ENCODE data around the gene FRMD4A. TPM values are rescaled to one million over a fixed set of nuclear protein-coding genes. Genes with fewer than 3 reads are reported as not detected.
A peak's percentile ranks its signal among the peaks of the same experiment; 100 is the strongest.
"Not testable (repeated sequence)": the region's sequence is repeated elsewhere in the genome, so short reads cannot be mapped to it uniquely, and the experiment has no call there.

The FRMD4A gene
- total RNA-seq, 4 donors from 2014 or later = 27.5 to 40.4 (median 33.0) TPM

DNA sequence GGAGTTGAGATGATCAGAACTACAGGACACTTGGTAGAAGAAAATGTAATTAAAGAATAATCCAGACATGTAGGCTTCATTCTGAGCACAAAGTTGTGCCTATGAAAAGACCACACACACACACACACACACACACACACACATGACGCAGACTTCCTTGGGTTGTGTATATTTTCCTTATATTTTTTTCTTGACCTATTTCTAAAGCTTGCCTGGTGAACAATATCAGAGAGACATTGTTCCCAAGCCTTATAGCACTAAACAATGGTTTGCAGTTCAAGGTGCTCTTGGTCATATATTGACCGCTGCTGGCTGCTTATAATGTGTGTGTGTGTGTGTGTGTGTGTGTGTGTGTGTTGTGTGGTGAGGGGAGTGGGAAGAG, 541.3 kb downstream of the FRMD4A start:
- 39 to 45% methylated on average over 2 of the region's 2 CpGs for WGBS, 2 donors
- no peak overlapping the region for H3K4me3 ChIP-seq (ENCODE audit: low read depth, poor library complexity, severe bottlenecking)
- TF ChIP-seq, protein P1, sequence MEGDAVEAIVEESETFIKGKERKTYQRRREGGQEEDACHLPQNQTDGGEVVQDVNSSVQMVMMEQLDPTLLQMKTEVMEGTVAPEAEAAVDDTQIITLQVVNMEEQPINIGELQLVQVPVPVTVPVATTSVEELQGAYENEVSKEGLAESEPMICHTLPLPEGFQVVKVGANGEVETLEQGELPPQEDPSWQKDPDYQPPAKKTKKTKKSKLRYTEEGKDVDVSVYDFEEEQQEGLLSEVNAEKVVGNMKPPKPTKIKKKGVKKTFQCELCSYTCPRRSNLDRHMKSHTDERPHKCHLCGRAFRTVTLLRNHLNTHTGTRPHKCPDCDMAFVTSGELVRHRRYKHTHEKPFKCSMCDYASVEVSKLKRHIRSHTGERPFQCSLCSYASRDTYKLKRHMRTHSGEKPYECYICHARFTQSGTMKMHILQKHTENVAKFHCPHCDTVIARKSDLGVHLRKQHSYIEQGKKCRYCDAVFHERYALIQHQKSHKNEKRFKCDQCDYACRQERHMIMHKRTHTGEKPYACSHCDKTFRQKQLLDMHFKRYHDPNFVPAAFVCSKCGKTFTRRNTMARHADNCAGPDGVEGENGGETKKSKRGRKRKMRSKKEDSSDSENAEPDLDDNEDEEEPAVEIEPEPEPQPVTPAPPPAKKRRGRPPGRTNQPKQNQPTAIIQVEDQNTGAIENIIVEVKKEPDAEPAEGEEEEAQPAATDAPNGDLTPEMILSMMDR (IDR thresholded peaks at IDR 0.05) = no peak
- no peak for TF ChIP-seq POLR2A (IDR thresholded peaks at IDR 0.05)
- intact Hi-C loops (cut with DNase I; ENCODE audit: low total_unique reads) = no loop called here
- no peak for DNase-seq (ENCODE audit: low spot score in 2 of 2)

DNA sequence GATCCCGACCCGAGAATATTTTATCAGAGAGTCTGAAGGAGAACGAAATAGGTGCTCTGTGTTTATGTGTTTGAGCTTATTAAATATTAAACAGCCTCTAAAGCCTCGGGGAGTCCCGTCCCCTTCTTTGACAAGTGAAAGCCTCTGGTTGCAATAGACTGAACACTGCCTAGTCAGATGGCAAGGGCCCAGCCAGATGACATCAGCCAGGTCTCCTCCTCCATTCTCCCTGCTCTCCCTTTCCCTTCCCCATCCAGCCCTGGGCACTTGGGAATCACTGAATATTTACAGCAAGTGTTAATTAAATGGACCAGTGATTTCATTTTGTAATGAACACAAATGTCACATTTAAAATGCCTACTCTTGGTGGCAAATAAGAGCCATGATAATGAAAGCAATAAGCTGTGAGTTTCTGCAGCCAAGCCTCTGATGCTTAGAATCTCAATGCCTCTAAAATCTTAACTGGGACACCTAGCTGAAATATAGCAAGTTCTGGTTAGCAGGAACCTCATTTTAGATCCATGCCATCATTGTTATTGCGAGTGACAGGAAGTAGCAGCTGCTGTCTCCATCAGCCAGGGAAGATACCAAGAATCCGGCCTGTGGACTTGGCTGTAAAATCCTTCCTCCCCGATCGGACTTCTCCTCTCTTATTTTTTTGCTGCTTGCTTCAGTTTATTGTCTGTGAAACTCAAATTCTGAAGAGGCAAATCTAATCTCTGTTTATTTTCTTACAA, 541.8 kb downstream of the FRMD4A start:
- no peak for TF ChIP-seq POLR2A (IDR thresholded peaks at IDR 0.05)
- TF ChIP-seq, protein P1 (IDR thresholded peaks at IDR 0.05) = no peak
- intact Hi-C loops (cut with DNase I; ENCODE audit: low total_unique reads) = no loop called here
- DNase-seq (ENCODE audit: low spot score in 2 of 2) = peak; percentile 39 to 92
- WGBS, 2 donors = 44 to 53% methylated on average over 9 of the region's 9 CpGs
- no peak overlapping the region for H3K4me3 ChIP-seq (ENCODE audit: low read depth, poor library complexity, severe bottlenecking)

DNA sequence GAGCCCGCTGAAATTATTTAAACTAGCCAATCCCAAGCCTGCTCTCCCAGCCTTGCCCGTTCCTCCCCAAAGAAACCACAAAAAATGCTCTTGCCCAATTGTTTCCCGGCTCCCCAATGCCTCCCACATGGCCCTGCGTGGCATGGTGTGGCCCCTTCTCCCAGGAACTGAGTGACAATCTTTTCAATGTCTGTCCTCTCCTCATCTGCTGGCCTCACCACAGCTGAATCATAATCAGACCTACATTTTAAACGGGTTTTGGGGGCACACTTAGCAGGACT, 542.5 kb downstream of the FRMD4A start:
- intact Hi-C loops (cut with DNase I; ENCODE audit: low total_unique reads) = no loop called here
- DNase-seq (ENCODE audit: low spot score in 2 of 2) = no peak
- 36 to 39% methylated on average over 5 of the region's 5 CpGs for WGBS, 2 donors
- TF ChIP-seq, protein P1 (IDR thresholded peaks at IDR 0.05) = no peak
- TF ChIP-seq POLR2A (IDR thresholded peaks at IDR 0.05) = no peak
- no peak overlapping the region for H3K4me3 ChIP-seq (ENCODE audit: low read depth, poor library complexity, severe bottlenecking)

DNA sequence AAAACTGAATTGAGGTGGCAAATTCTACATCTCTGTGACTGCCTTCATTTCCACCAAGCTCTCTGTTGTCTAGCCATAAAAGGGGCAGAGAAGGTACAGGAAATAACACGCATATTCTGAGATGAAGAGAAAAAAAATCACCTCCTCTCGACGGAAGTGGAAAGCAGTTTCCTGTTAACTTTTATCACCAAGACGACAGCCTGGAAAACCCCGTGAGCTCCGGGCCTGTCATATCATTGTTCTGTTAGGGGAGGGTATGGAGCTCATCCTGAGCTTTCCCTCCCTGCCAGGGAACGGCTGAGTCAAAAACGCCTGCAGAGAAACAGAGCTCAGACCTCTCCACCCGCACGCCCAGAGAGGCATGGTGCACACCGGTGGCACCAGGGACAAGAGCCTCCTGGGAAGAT, 543.7 kb downstream of the FRMD4A start:
- 38% methylated on average over 11 of the region's 11 CpGs for WGBS, 2 donors
- no peak overlapping the region for H3K4me3 ChIP-seq (ENCODE audit: low read depth, poor library complexity, severe bottlenecking)
- DNase-seq (ENCODE audit: low spot score in 2 of 2) = peak; percentile 33 to 85
- TF ChIP-seq, protein P1 (IDR thresholded peaks at IDR 0.05) = no peak
- TF ChIP-seq POLR2A (IDR thresholded peaks at IDR 0.05) = no peak
- intact Hi-C loops (cut with DNase I; ENCODE audit: low total_unique reads) = no loop called here

DNA sequence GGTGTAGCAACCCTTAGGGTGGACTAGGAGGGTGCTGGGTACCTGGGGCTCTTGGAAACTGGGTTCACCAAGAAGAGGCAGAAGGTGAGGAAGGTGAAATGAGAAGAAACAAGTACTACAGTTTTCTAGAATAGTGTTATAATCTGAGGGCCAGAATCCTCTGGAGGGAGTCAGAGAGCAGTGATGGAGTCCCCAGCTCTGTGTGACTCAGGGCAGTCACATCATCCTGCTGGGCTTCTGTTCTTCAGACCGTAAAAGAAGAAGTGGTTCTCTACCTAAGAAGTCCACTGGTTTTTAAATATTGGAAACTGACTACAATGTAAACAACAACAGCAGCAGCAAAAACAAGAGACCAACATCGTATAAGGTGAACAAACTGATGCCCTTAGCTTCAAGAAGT, 546.7 kb downstream of the FRMD4A start:
- DNase-seq (ENCODE audit: low spot score in 2 of 2) = no peak
- WGBS, 2 donors = 74 to 83% methylated on average over 2 of the region's 2 CpGs
- TF ChIP-seq POLR2A (IDR thresholded peaks at IDR 0.05) = no peak
- TF ChIP-seq, protein P1 (IDR thresholded peaks at IDR 0.05) = no peak
- no peak overlapping the region for H3K4me3 ChIP-seq (ENCODE audit: low read depth, poor library complexity, severe bottlenecking)
- intact Hi-C loops (cut with DNase I; ENCODE audit: low total_unique reads) = no loop called here

DNA sequence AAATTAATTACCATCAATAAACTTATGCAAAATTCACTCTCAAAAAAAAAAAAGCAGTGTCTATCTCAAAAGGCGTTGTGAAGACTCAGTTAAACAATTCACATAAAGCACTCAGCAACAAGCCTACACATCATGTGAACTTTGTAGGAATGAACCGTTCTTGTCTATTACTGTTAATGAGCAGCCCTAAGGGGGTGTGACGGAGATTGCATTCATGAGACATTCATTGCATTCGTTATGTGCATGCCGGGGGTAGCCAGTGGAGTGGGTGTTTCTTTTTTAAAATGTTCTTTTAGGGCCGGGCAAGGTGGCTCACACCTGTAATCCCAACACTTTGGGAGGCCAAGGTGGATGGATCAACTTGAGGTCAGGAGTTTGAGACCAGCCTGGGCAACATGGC, 551.0 kb downstream of the FRMD4A start:
- no peak for DNase-seq (ENCODE audit: low spot score in 2 of 2)

DNA sequence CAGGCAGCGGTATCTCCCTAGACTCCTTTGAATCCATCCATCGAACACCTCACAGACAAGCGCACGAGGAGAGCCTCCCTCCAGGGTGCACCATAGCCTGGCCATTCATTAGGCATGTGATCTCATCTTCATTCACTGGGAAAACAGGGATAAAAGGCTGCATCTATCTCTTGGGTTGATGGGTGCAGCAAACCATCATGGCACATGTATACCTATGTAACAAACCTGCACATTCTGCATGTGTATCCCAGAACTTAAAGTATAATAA, 552.1 kb downstream of the FRMD4A start:
- intact Hi-C loops (cut with DNase I; ENCODE audit: low total_unique reads) = loop anchor here (5.0 kb wide), 1 partner anchor 116 kb away; no protein-coding TSS in a partner anchor
- H3K4me3 ChIP-seq (ENCODE audit: low read depth, poor library complexity, severe bottlenecking); DNase-seq (ENCODE audit: low spot score in 2 of 2): not testable (repeated sequence)
- 80 to 91% methylated on average over 4 of the region's 4 CpGs for WGBS, 2 donors

More for the DNA sequence above, 551.0 kb downstream of the FRMD4A start:
- TF ChIP-seq POLR2A (IDR thresholded peaks at IDR 0.05) = no peak
- TF ChIP-seq, protein P1 (IDR thresholded peaks at IDR 0.05) = no peak
- 72 to 77% methylated on average over 6 of the region's 6 CpGs for WGBS, 2 donors
- intact Hi-C loops (cut with DNase I; ENCODE audit: low total_unique reads) = loop anchor here (5.0 kb wide), 1 partner anchor 117 kb away; no protein-coding TSS in a partner anchor
- H3K4me3 ChIP-seq (ENCODE audit: low read depth, poor library complexity, severe bottlenecking) = no peak overlapping the region
